HG03045 (cell line): ENCODE measurements around the gene SYT1.
A peak's percentile ranks its signal among the peaks of the same experiment; 100 is the strongest.

Experiments
- ATAC-seq: cut with Tn5 transposase; IDR thresholded peaks from one replicate; pipeline ENCODE4 v1.9.1; 2021; ENCODE audit warnings: mild to moderate bottlenecking, moderate library complexity; ENCODE audit not compliant: unreplicated experiment

Gene SYT1

GRCh38 chr12:79378496-79378895 is 513.9 kb downstream of the SYT1 start:
- ATAC-seq, result no peak

GRCh38 chr12:79380402-79380801 is 515.8 kb downstream of the SYT1 start:
- no peak for ATAC-seq

- no peak for ATAC-seq
These were observed 517.0 kb downstream of the SYT1 start for GRCh38 chr12:79381248-79382208.

GRCh38 chr12:79384551-79384950 is 520.0 kb downstream of the SYT1 start:
- no peak for ATAC-seq

- no peak for ATAC-seq
These were observed 523.4 kb downstream of the SYT1 start for GRCh38 chr12:79388011-79388410.

- ATAC-seq, result no peak
These were observed 529.3 kb downstream of the SYT1 start for GRCh38 chr12:79393842-79394241.

GRCh38 chr12:79397609-79398008 is 533.0 kb downstream of the SYT1 start:
- ATAC-seq, result no peak

GRCh38 chr12:79400481-79400880 is 535.9 kb downstream of the SYT1 start:
- ATAC-seq, result no peak

GRCh38 chr12:79402606-79403005 is 538.0 kb downstream of the SYT1 start:
- no peak for ATAC-seq

- ATAC-seq, result no peak
These were observed 542.4 kb downstream of the SYT1 start for GRCh38 chr12:79406993-79407392.

GRCh38 chr12:79407671-79408622 is 543.4 kb downstream of the SYT1 start:
- peak; percentile 76 for ATAC-seq

- ATAC-seq, result no peak
These were observed 544.1 kb downstream of the SYT1 start for GRCh38 chr12:79408689-79409088.

GRCh38 chr12:79409562-79409961 is 545.0 kb downstream of the SYT1 start:
- no peak for ATAC-seq

- no peak for ATAC-seq
These were observed 547.2 kb downstream of the SYT1 start for GRCh38 chr12:79411791-79412190.

GRCh38 chr12:79413796-79414195 is 549.2 kb downstream of the SYT1 start:
- ATAC-seq, result no peak

- no peak for ATAC-seq
These were observed 549.7 kb downstream of the SYT1 start for GRCh38 chr12:79414252-79414651.

- no peak for ATAC-seq
These were observed 550.7 kb downstream of the SYT1 start for GRCh38 chr12:79415321-79415720.

GRCh38 chr12:79415746-79416435 is 551.3 kb downstream of the SYT1 start:
- no peak for ATAC-seq

- ATAC-seq, result no peak
These were observed 555.6 kb downstream of the SYT1 start for GRCh38 chr12:79420146-79420618.

GRCh38 chr12:79421236-79421740 is 556.7 kb downstream of the SYT1 start:
- no peak for ATAC-seq
